Natural killer cell treated with Interleukin-12 subunit alpha and Interleukin-12 subunit beta and Interleukin-15 and Interleukin-18, amount 100 ng/mL, for 72 hours (primary cell): ENCODE results near the gene CNDP2. TPM values are rescaled to one million over a fixed set of nuclear protein-coding genes. Genes with fewer than 3 reads are reported as not detected.
"Not testable (repeated sequence)": the region's sequence is repeated elsewhere in the genome, so short reads cannot be mapped to it uniquely, and the experiment has no call there.

ENCODE experiments used
- ATAC-seq, 2 donors: fragments of 150-1000 bp; cut with Tn5 transposase in 1 of 2; sonication (Bioruptor Pico), chemical (Tn5 transposase) in 1 of 2; 2 replicates each; pipeline ENCODE4 v1.10.0; 2021
- DNase-seq: peaks from one replicate; pipeline ENCODE4 v3.0.0; 2022; ENCODE audit warnings: low spot score
- H3K27ac Mint-ChIP-seq, 2 donors: 1 replicate in 1 of 2; 2 replicates in 1 of 2; pipeline ENCODE4 v1.8.0; 2022; ENCODE audit warnings: mixed read lengths in 2 of 2, mild to moderate bottlenecking in 1 of 2, moderate library complexity in 1 of 2
- H3K27me3 Mint-ChIP-seq, 2 donors: 1 replicate in 1 of 2; 2 replicates in 1 of 2; pipeline ENCODE4 v1.8.0; 2022; ENCODE audit warnings: mixed read lengths in 2 of 2
- H3K36me3 Mint-ChIP-seq: one replicate; pipeline ENCODE4 v1.8.0; 2022; ENCODE audit warnings: mixed read lengths
- H3K4me1 Mint-ChIP-seq, 2 donors: 1 replicate in 1 of 2; 2 replicates in 1 of 2; pipeline ENCODE4 v1.8.0; 2022; ENCODE audit warnings: low read depth in 2 of 2, mixed read lengths in 2 of 2, mild to moderate bottlenecking in 1 of 2
- H3K4me3 Mint-ChIP-seq: one replicate; pipeline ENCODE4 v1.8.0; 2022; ENCODE audit warnings: mixed read lengths
- H3K9me3 Mint-ChIP-seq: 2 replicates; pipeline ENCODE4 v1.8.0; 2022; ENCODE audit warnings: mixed read lengths
- total RNA-seq, 2 donors: library from RNA; stranded (reverse); gene quantifications; one replicate each; pipeline ENCODE4 v1.2.3, GENCODE V29; 2022

The CNDP2 gene
- total RNA-seq, 2 donors from 2014 or later, result 152 to 215 TPM

GRCh38 chr18:74551452-74551851 lies 55.3 kb downstream of the CNDP2 start:
- ATAC-seq, result no peak
- DNase-seq, result no peak
- peaks cover 2% of the 10 kb centered on the region for H3K9me3 Mint-ChIP-seq
- H3K36me3 Mint-ChIP-seq, result no peaks in the 10 kb centered on the region
- H3K4me3 Mint-ChIP-seq, result no peak overlapping the region
- H3K27me3 Mint-ChIP-seq, result peaks cover 15 to 20% of the 10 kb centered on the region in 2 donors
- H3K27ac Mint-ChIP-seq, result no peak overlapping the region
- no peaks in the 10 kb centered on the region for H3K4me1 Mint-ChIP-seq

DNA sequence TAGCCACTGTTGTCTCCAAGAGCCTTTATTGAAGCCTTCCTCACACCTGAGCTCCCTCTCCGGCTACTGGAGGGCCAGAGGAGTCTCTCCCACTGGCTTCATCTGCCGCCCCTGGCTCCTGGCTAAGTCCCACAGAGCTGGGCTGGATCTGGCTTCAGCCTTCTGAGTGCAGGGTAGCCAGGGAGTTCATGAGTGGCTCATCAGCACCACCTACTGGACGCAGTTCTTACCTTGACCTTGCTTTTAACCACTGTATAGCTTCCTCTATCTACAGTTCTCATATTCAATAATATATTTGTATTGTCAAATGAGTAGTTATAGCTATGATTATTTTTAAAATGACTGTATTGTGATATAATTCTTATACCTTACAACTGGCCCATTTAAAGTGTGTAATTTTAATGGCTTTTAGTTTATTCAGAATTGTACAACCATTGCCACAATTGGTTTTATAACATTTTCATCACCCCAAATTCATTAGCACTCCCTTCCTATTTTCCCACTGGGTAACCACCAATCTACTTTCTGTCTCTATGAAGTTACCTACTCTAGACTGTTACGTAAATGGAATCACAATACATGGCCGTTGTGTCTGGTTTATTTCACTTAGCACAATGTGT lies 55.9 kb downstream of the CNDP2 start:
- peak; percentile 84 to 90 for ATAC-seq
- Mint-ChIP-seq H3K4me3 (no peak overlapping the region), H3K27me3 (peaks cover 15 to 20% of the 10 kb centered on the region in 2 donors), H3K4me1 (no peaks in the 10 kb centered on the region), H3K27ac (no peak overlapping the region), H3K9me3 (peaks cover 2% of the 10 kb centered on the region), H3K36me3 (no peaks in the 10 kb centered on the region)
- peak; percentile 77 for DNase-seq

GRCh38 chr18:74556126-74556525 lies 60.0 kb downstream of the CNDP2 start:
- H3K4me1 Mint-ChIP-seq, result no peaks in the 10 kb centered on the region
- no peak overlapping the region for H3K4me3 Mint-ChIP-seq
- DNase-seq (no peak), ATAC-seq (no peak)
- peaks cover 12 to 20% of the 10 kb centered on the region in 2 donors for H3K27me3 Mint-ChIP-seq
- no peak overlapping the region for H3K27ac Mint-ChIP-seq
- H3K9me3 Mint-ChIP-seq, result no peaks in the 10 kb centered on the region
- no peaks in the 10 kb centered on the region for H3K36me3 Mint-ChIP-seq

DNA sequence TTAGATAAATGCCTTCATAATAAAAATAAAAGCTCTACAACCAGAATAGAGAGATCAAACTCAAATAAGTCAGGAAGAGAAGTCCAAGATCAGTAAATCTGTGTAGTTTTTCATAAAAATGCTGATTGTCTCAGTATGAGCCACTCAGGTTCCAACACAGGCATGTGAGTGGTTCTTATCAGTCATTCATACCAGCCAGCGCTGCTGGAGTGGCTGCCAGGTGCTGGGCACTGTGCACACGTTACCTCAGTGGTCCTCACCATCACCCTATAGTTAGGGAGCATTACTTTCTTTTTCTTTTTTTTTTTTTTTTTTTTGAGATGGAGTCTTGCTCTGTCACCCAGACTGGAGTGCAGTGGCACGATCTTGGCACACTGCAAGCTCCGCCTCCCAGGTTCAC lies 61.9 kb downstream of the CNDP2 start:
- Mint-ChIP-seq H3K36me3 (no peaks in the 10 kb centered on the region), H3K9me3 (no peaks in the 10 kb centered on the region), H3K27ac (no peak overlapping the region), H3K4me3 (no peak overlapping the region), H3K27me3 (peaks cover 12 to 18% of the 10 kb centered on the region in 2 donors), H3K4me1 (no peaks in the 10 kb centered on the region)
- ATAC-seq, result no peak
- no peak for DNase-seq

DNA sequence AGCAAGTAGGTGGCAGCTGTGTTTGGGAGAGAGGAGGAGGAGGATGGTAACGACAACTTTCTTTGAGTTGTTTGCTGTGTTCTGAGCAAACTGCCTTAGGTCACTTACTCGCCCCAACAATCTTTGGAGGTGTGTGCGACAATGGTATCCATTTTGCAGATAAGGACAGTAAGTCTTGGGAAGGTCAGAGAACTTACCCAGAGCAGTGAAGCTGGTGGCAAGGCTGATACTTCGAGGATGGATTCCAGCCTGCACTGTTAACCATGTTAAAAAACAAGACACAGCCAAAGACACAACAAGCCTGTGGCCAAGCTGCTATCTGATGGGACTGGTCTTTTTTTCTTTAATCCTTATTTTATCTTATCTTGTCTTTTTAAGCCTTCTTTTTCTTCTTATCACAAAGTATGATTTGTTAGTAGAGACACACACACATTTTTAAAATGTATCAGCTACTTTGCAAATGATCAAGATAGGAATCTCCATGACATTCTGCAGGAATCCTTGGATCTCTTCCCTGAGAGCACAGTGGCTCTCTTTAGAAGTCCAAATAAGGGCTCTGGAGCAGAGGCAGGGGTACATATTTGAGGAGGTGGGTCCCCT lies 66.1 kb downstream of the CNDP2 start:
- peaks cover 5% of the 10 kb centered on the region for H3K36me3 Mint-ChIP-seq
- no peak for DNase-seq
- H3K4me1 Mint-ChIP-seq, result no peaks in the 10 kb centered on the region
- no peaks in the 10 kb centered on the region for H3K9me3 Mint-ChIP-seq
- no peak overlapping the region for H3K27ac Mint-ChIP-seq
- ATAC-seq, result no peak
- H3K4me3 Mint-ChIP-seq, result no peak overlapping the region
- peaks cover 3 to 7% of the 10 kb centered on the region in 2 donors for H3K27me3 Mint-ChIP-seq

- Mint-ChIP-seq H3K36me3 (peaks cover 5% of the 10 kb centered on the region), H3K4me3 (no peak overlapping the region), H3K27ac (no peak overlapping the region), H3K4me1 (no peaks in the 10 kb centered on the region), H3K27me3 (peaks cover 3 to 12% of the 10 kb centered on the region in 2 donors), H3K9me3 (no peaks in the 10 kb centered on the region)
- ATAC-seq (peak in 1 of 2 donors; percentile 32), DNase-seq (no peak)
Observed at GRCh38 chr18:74562775-74563174, 66.6 kb downstream of the CNDP2 start.

DNA sequence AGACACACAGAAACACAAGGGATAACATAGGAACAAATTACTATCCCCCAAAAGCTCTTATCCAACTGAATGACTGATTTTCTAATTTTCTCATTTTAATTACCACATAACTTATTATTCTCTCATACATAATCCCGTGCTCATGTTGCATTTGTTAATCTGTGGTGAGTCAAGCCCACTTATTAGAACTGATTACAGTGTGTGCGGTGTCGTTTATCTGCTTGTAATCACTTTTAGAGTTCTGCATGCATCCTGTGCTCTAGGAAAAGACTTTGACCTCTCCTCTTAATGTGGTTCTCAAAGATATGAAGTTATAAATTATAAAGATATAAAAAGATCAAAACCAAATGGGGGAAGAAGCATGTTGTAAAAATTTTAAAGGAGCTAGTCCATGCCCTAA lies 67.8 kb downstream of the CNDP2 start:
- Mint-ChIP-seq H3K27me3 (peaks cover 14 to 24% of the 10 kb centered on the region in 2 donors), H3K4me3 (no peak overlapping the region), H3K36me3 (peaks cover 5% of the 10 kb centered on the region), H3K9me3 (no peaks in the 10 kb centered on the region), H3K27ac (no peak overlapping the region), H3K4me1 (no peaks in the 10 kb centered on the region)
- no peak for DNase-seq
- no peak for ATAC-seq

DNA sequence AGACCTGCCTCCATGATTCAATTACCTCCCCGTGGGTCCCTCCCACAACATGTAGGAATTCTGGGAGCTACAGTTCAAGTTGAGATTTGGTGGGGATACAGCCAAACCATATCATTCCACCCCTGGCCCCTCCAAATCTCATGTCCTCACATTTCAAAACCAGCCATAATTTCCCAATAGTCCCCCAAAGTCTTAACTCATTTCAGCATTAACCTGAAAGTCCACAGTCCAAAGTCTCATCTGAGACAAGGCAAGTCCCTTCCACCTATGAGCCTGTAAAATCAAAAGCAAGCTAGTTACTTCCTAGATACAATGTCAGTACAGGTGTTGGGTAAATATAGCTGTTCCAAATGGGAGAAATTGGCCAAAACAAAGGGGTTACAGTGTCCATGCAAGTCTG lies 69.0 kb downstream of the CNDP2 start:
- H3K9me3 Mint-ChIP-seq, DNase-seq, H3K27ac Mint-ChIP-seq, H3K4me3 Mint-ChIP-seq, H3K4me1 Mint-ChIP-seq, H3K36me3 Mint-ChIP-seq, ATAC-seq: not testable (repeated sequence)
- H3K27me3 Mint-ChIP-seq, result peaks cover 17 to 31% of the 10 kb centered on the region in 2 donors

- H3K9me3 Mint-ChIP-seq, ATAC-seq, H3K36me3 Mint-ChIP-seq, H3K27ac Mint-ChIP-seq, H3K4me3 Mint-ChIP-seq, H3K4me1 Mint-ChIP-seq, DNase-seq: not testable (repeated sequence)
- H3K27me3 Mint-ChIP-seq, result peaks cover 22 to 38% of the 10 kb centered on the region in 2 donors
Observed at GRCh38 chr18:74565993-74566392, 69.8 kb downstream of the CNDP2 start.

GRCh38 chr18:74567822-74568221 lies 71.7 kb downstream of the CNDP2 start:
- Mint-ChIP-seq H3K27me3 (peaks cover 18 to 40% of the 10 kb centered on the region in 2 donors), H3K4me3 (no peak overlapping the region), H3K27ac (no peak overlapping the region), H3K36me3 (peaks cover 5% of the 10 kb centered on the region), H3K9me3 (no peaks in the 10 kb centered on the region), H3K4me1 (no peaks in the 10 kb centered on the region)
- ATAC-seq, result no peak
- no peak for DNase-seq

DNA sequence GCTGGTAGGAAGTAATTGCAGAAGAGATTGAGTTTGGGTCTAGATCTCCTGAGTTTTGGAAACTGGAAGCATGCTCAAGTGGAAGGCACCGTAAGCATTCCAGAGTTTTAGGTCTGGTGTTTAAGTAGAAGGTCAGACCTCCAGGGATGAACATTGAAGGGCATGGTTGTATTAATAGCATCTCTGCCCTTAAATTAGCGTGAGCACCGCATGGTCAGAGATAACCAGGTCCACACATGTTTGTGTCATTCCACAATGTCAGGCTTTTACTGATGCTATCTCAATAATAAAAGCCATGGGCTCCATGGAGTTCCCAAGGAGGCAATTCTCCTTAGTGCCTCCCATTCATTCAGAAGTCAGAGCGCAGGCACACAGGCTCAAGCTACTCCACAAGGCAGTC lies 73.2 kb downstream of the CNDP2 start:
- DNase-seq (no peak), ATAC-seq (no peak)
- Mint-ChIP-seq H3K36me3 (peaks cover 5% of the 10 kb centered on the region), H3K4me3 (no peak overlapping the region), H3K27me3 (peaks cover 22 to 45% of the 10 kb centered on the region in 2 donors), H3K27ac (no peak overlapping the region), H3K9me3 (no peaks in the 10 kb centered on the region), H3K4me1 (no peaks in the 10 kb centered on the region)

GRCh38 chr18:74570266-74570665 lies 74.1 kb downstream of the CNDP2 start:
- no peak for DNase-seq
- H3K27me3 Mint-ChIP-seq, result peaks cover 28 to 50% of the 10 kb centered on the region in 2 donors
- H3K27ac Mint-ChIP-seq, result no peak overlapping the region
- no peak for ATAC-seq
- H3K9me3 Mint-ChIP-seq, result no peaks in the 10 kb centered on the region
- H3K4me3 Mint-ChIP-seq, result no peak overlapping the region
- H3K36me3 Mint-ChIP-seq, result peaks cover 5% of the 10 kb centered on the region
- no peaks in the 10 kb centered on the region for H3K4me1 Mint-ChIP-seq

- H3K36me3 Mint-ChIP-seq, result no peaks in the 10 kb centered on the region
- H3K4me1 Mint-ChIP-seq, result no peaks in the 10 kb centered on the region
- H3K9me3 Mint-ChIP-seq, result no peaks in the 10 kb centered on the region
- no peak overlapping the region for H3K4me3 Mint-ChIP-seq
- H3K27ac Mint-ChIP-seq, result no peak overlapping the region
- ATAC-seq, result no peak
- no peak for DNase-seq
- peaks cover 28 to 50% of the 10 kb centered on the region in 2 donors for H3K27me3 Mint-ChIP-seq
Observed at GRCh38 chr18:74571895-74572680, 75.9 kb downstream of the CNDP2 start.

- H3K27ac Mint-ChIP-seq, result no peak overlapping the region
- H3K4me1 Mint-ChIP-seq, result no peaks in the 10 kb centered on the region
- ATAC-seq (no peak), DNase-seq (no peak)
- H3K4me3 Mint-ChIP-seq, result no peak overlapping the region
- H3K9me3 Mint-ChIP-seq, result no peaks in the 10 kb centered on the region
- H3K36me3 Mint-ChIP-seq, result no peaks in the 10 kb centered on the region
- peaks cover 26 to 43% of the 10 kb centered on the region in 2 donors for H3K27me3 Mint-ChIP-seq
Observed at GRCh38 chr18:74573053-74573452, 76.9 kb downstream of the CNDP2 start.
